B cell (primary cell): Measurements from ENCODE around the gene EEA1. TPM values are rescaled to one million over a fixed set of nuclear protein-coding genes. Genes with fewer than 3 reads are reported as not detected.
A peak's percentile ranks its signal among the peaks of the same experiment; 100 is the strongest.

Experiments
- ATAC-seq: fragments of 200-7000 bp; cut with Tn5 transposase; one replicate; pipeline ENCODE4 v1.10.0; 2021; ENCODE audit warnings: low read depth, mild to moderate bottlenecking, moderate number of reproducible peaks, moderate library complexity
- CTCF ChIA-PET: fragments of 350-600 bp; sonication (Branson Sonifier 250); formaldehyde crosslinking; loops from one replicate; lab custom pipeline; 2021; ENCODE audit warnings: antibody characterized with exemption, inconsistent platforms; lab: Charles Lee
- POLR2A ChIA-PET: fragments of 350-600 bp; sonication (Branson Sonifier 250); formaldehyde crosslinking; loops from one replicate; lab custom pipeline; 2021; ENCODE audit warnings: antibody characterized with exemption; lab: Charles Lee
- DNase-seq: peaks from one replicate; pipeline ENCODE4 v3.0.0; 2013
- H2AFZ ChIP-seq: 2 replicates; pipeline ENCODE4 v1.6.1; 2012; ENCODE audit warnings: mild to moderate bottlenecking, low read depth, low read length; ENCODE audit not compliant: insufficient read depth, poor library complexity, severe bottlenecking
- H3K27ac ChIP-seq, 2 donors: 1 replicate in 1 of 2; 2 replicates in 1 of 2; pipeline ENCODE4 v1.5.1; 2012 to 2013; ENCODE audit warnings: low read length in 2 of 2, mild to moderate bottlenecking in 2 of 2, moderate library complexity in 1 of 2
- H3K27me3 ChIP-seq, 4 experiments: fragments of 200-600 bp in 1 of 4; sonication (generic) in 1 of 4; replicated peaks in 1 of 4; 1 replicate in 2 of 4; 2 replicates in 2 of 4; pipeline versions ENCODE4 v1.6.1 to v1.7.0; 2013 to 2016; ENCODE audit warnings: low read length in 3 of 4, mild to moderate bottlenecking in 2 of 4, mixed read lengths in 1 of 4, moderate library complexity in 1 of 4; ENCODE audit not compliant: insufficient read depth in 4 of 4, control insufficient read depth in 3 of 4; ENCODE audit errors: control extremely low read depth in 1 of 4
- H3K36me3 ChIP-seq, 2 experiments: replicated peaks in 1 of 2; 1 replicate in 1 of 2; 2 replicates in 1 of 2; pipeline versions ENCODE4 v1.6.1 to v1.7.1; 2013; ENCODE audit warnings: low read length in 1 of 2; ENCODE audit not compliant: insufficient read depth in 2 of 2, control insufficient read depth in 1 of 2; ENCODE audit errors: control extremely low read depth in 1 of 2, extremely low read depth in 1 of 2
- H3K4me1 ChIP-seq, 2 donors: fragments of 200-600 bp in 1 of 2; sonication (generic) in 1 of 2; 1 replicate in 1 of 2; 2 replicates in 1 of 2; pipeline versions ENCODE4 v1.5.1 to v1.6.1; 2013 to 2017; ENCODE audit warnings: low read length in 2 of 2; ENCODE audit not compliant: control insufficient read depth in 2 of 2, insufficient read depth in 2 of 2
- H3K4me2 ChIP-seq: replicated peaks from 2 replicates; pipeline ENCODE3; 2012; ENCODE audit warnings: mild to moderate bottlenecking, low read depth, low read length; ENCODE audit not compliant: poor library complexity, severe bottlenecking
- H3K4me3 ChIP-seq, 5 experiments: fragments of 200-600 bp in 1 of 5; sonication (generic) in 1 of 5; 1 replicate in 3 of 5; 2 replicates in 2 of 5; pipeline versions ENCODE4 v1.5.1 to v1.7.0; 2011 to 2016; ENCODE audit warnings: low read length in 4 of 5, mild to moderate bottlenecking in 4 of 5, low read depth in 2 of 5, control low read depth in 1 of 5, moderate library complexity in 1 of 5; ENCODE audit not compliant: insufficient read depth in 1 of 5; ENCODE audit errors: control extremely low read depth in 1 of 5, extremely low read depth in 1 of 5
- H3K79me2 ChIP-seq: fragments of 200-600 bp; sonication (generic); one replicate; pipeline ENCODE4 v1.6.0; 2016; ENCODE audit warnings: low read length; ENCODE audit not compliant: control insufficient read depth, insufficient read depth
- H3K9ac ChIP-seq: fragments of 200-600 bp; sonication (generic); 2 replicates; pipeline ENCODE4 v1.6.1; 2017; ENCODE audit warnings: mild to moderate bottlenecking, low read length, moderate library complexity
- H3K9me3 ChIP-seq, 3 donors: one replicate each; pipeline versions ENCODE4 v1.6.1 to v1.7.1; 2013; ENCODE audit warnings: low read length in 2 of 3; ENCODE audit not compliant: control insufficient read depth in 2 of 3, insufficient read depth in 1 of 3; ENCODE audit errors: control extremely low read depth in 1 of 3
- H4K20me1 ChIP-seq: 2 replicates; pipeline ENCODE4 v1.6.0; 2012; ENCODE audit warnings: mild to moderate bottlenecking, low read length; ENCODE audit not compliant: insufficient read depth, control insufficient read depth, poor library complexity, severe bottlenecking
- H3K27ac Mint-ChIP-seq: one replicate; pipeline ENCODE4 v1.8.0; 2021; ENCODE audit warnings: mixed read lengths
- H3K27me3 Mint-ChIP-seq: one replicate; pipeline ENCODE4 v1.8.0; 2021; ENCODE audit warnings: mixed read lengths
- H3K4me1 Mint-ChIP-seq: one replicate; pipeline ENCODE4 v1.8.0; 2021; ENCODE audit warnings: mixed read lengths
- H3K4me3 Mint-ChIP-seq: one replicate; pipeline ENCODE4 v1.8.0; 2021; ENCODE audit warnings: mixed read lengths
- H3K9me3 Mint-ChIP-seq: one replicate; pipeline ENCODE4 v1.8.0; 2022; ENCODE audit warnings: mixed read lengths; ENCODE audit not compliant: insufficient read depth
- EZH2 ChIP-seq: IDR thresholded peaks from 2 replicates; pipeline ENCODE4 v1.6.1; 2012; ENCODE audit warnings: borderline replicate concordance, low read depth, mild to moderate bottlenecking, moderate library complexity, low read length; ENCODE audit not compliant: insufficient read depth, poor library complexity, severe bottlenecking
- WGBS: methylation state at CpG from one replicate; pipeline ENCODE4 v1.1.5; 2013; ENCODE audit warnings: missing lambda C conversion rate; ENCODE audit not compliant: insufficient coverage; 5-methylcytosine and 5-hydroxymethylcytosine counted together
- intact Hi-C: fragments of 100-400 bp; cut with micrococcal nuclease; formaldehyde crosslinking; loops from one replicate; pipeline ENCODE4 v1.10.0; 2022
- polyA plus RNA-seq: library from polyadenylated mRNA; depleted of rRNA; stranded (reverse); fragments of >200 nt; gene quantifications from 2 replicates; pipeline ENCODE4 v1.2.3, GENCODE V29; 2012
- total RNA-seq, 2 donors: library from RNA; stranded (reverse); fragments of 120-200 nt in 1 of 2; gene quantifications; 1 replicate in 1 of 2; 2 replicates in 1 of 2; pipeline versions ENCODE4 v1.2.3 to v1.2.4, GENCODE V29; 2013 to 2022
- TF ChIP-seq, protein P1 (sequence below): fragments of 200-600 bp; IDR thresholded peaks from one replicate; pipeline ENCODE4 v1.8.0; 2022; ENCODE audit warnings: antibody characterized with exemption, mild to moderate bottlenecking

The EEA1 gene
- total and polyA plus RNA-seq, 2 donors (not counting 1 experiment from before 2014, with no cell fraction given): 1.8 to 26.3 TPM

- H3K4me1 ChIP-seq: peaks cover 3 to 6% of the 10 kb centered on the region in 2 donors
- ChIA-PET POLR2A (no interaction called here), CTCF (interaction anchor here (0.7 to 1.8 kb wide), 2 partner anchors 10 to 1378 kb away, joined by 3 to 4 read pairs; no protein-coding TSS in a partner anchor)
- no peaks in the 10 kb centered on the region for H3K79me2 ChIP-seq
- WGBS: 80% methylated on average over 1 of the region's 3 CpGs
- Mint-ChIP-seq H3K9me3 (no peaks in the 10 kb centered on the region), H3K4me3 (no peak overlapping the region), H3K27me3 (no peaks in the 10 kb centered on the region), H3K4me1 (peaks cover 16% of the 10 kb centered on the region), H3K27ac (no peak overlapping the region)
- no peaks in the 10 kb centered on the region for H3K9me3 ChIP-seq
- no peak overlapping the region for H3K9ac ChIP-seq
- DNase-seq (no peak), ATAC-seq (no peak)
- no peak overlapping the region for H3K4me2 ChIP-seq
- no peaks in the 10 kb centered on the region for H3K27me3 ChIP-seq
- intact Hi-C loops: no loop called here
- H3K4me3 ChIP-seq: no peak overlapping the region
- H3K36me3 ChIP-seq: no peaks in the 10 kb centered on the region
- TF ChIP-seq, protein P1, sequence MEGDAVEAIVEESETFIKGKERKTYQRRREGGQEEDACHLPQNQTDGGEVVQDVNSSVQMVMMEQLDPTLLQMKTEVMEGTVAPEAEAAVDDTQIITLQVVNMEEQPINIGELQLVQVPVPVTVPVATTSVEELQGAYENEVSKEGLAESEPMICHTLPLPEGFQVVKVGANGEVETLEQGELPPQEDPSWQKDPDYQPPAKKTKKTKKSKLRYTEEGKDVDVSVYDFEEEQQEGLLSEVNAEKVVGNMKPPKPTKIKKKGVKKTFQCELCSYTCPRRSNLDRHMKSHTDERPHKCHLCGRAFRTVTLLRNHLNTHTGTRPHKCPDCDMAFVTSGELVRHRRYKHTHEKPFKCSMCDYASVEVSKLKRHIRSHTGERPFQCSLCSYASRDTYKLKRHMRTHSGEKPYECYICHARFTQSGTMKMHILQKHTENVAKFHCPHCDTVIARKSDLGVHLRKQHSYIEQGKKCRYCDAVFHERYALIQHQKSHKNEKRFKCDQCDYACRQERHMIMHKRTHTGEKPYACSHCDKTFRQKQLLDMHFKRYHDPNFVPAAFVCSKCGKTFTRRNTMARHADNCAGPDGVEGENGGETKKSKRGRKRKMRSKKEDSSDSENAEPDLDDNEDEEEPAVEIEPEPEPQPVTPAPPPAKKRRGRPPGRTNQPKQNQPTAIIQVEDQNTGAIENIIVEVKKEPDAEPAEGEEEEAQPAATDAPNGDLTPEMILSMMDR: no peak
- no peak for TF ChIP-seq EZH2
- H4K20me1 ChIP-seq: no peaks in the 10 kb centered on the region
- no peak overlapping the region for H3K27ac ChIP-seq
- H2AFZ ChIP-seq: no peak overlapping the region
Measured at GRCh38 chr12:92759634-92760268, 169.3 kb downstream of the EEA1 start.

DNA sequence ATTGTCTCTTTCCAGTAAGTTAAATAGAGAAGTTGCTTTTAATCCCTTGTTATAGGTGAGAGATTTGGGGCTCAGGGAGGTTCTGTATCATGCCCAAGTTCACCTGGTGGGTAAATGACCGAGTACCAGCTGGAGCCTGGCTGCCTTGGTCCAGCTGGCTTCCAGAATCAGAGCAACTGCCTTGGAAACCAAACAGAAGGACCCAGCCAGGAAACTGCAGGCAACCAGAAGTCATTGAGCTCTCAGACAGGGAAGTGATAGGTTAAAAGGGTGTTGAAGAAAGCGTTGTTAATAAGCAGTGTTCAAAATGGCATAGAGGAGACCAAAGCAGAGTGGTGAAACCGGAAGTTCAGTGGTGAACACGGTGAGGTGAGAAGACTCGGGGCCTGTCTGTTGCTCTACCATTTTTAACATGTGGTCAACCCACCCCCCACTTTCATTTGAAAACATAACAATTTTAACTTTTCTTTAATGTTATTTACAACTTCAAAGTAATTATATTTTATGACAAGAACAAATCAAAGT, 171.4 kb downstream of the EEA1 start:
- POLR2A ChIA-PET: no interaction called here
- H3K4me3 Mint-ChIP-seq: no peak overlapping the region

More for the DNA sequence above, 171.4 kb downstream of the EEA1 start:
- Histone ChIP-seq H3K9ac (no peak overlapping the region), H3K36me3 (no peaks in the 10 kb centered on the region), H2AFZ (no peak overlapping the region), H3K4me3 (no peak overlapping the region), H3K27me3 (no peaks in the 10 kb centered on the region), H3K27ac (no peak overlapping the region), H3K4me1 (peaks cover 3 to 6% of the 10 kb centered on the region in 2 donors), H3K4me2 (no peak overlapping the region), H3K9me3 (no peaks in the 10 kb centered on the region), H4K20me1 (no peaks in the 10 kb centered on the region), H3K79me2 (no peaks in the 10 kb centered on the region)
- DNase-seq: no peak
- intact Hi-C loops: no loop called here
- ATAC-seq: no peak
- Mint-ChIP-seq H3K27me3 (no peaks in the 10 kb centered on the region), H3K9me3 (no peaks in the 10 kb centered on the region), H3K27ac (peak overlapping the region; percentile 37), H3K4me1 (peaks cover 16% of the 10 kb centered on the region)
- TF ChIP-seq, protein P1: no peak
- TF ChIP-seq EZH2: no peak
- WGBS: 71% methylated on average over 5 of the region's 5 CpGs
- CTCF ChIA-PET: no interaction called here
